ENCODE results near the gene TTC33.
A peak's percentile ranks its signal among the peaks of the same experiment; 100 is the strongest.
"Not testable (repeated sequence)": the region's sequence is repeated elsewhere in the genome, so short reads cannot be mapped to it uniquely, and the experiment has no call there.

The TTC33 gene

GRCh38 chr5:40798012-40798800 is 42.4 kb upstream of the TTC33 start, which contains the start of gene PRKAA1:
PRKAA1 (minus strand) TSS chr5:40798374; CDS start chr5:40798189, 185 bp downstream.
- no peaks in the 10 kb centered on the region for H3K9me3 ChIP-seq (ENCODE audit: severe bottlenecking)
- no peaks in the 10 kb centered on the region for H3K27me3 ChIP-seq (ENCODE audit: insufficient read depth, poor library complexity, severe bottlenecking)
- peaks cover 18% of the 10 kb centered on the region for H3K36me3 ChIP-seq (ENCODE audit: low read depth)
- peak; percentile 88 for TF ChIP-seq CTCF (IDR thresholded peaks at IDR 0.05; ENCODE audit: poor library complexity, severe bottlenecking)
- peaks cover 14% of the 10 kb centered on the region for H3K4me1 ChIP-seq (ENCODE audit: insufficient read depth, poor library complexity, severe bottlenecking)
- DNase-seq (ENCODE audit: low spot score) (peak; percentile 87), ATAC-seq (ENCODE audit: low read depth) (peak; percentile 90)
- H3K4me3 ChIP-seq (ENCODE audit: severe bottlenecking) = peak within 1 kb of the TSS; percentile 51
- H3K27ac ChIP-seq (ENCODE audit: poor library complexity, severe bottlenecking) = peak within 1 kb of the TSS; percentile 77

GRCh38 chr5:40797273-40798011 is 41.7 kb upstream of the TTC33 start:
- peaks cover 16% of the 10 kb centered on the region for H3K4me1 ChIP-seq (ENCODE audit: insufficient read depth, poor library complexity, severe bottlenecking)
- peaks cover 20% of the 10 kb centered on the region for H3K36me3 ChIP-seq (ENCODE audit: low read depth)
- no peaks in the 10 kb centered on the region for H3K27me3 ChIP-seq (ENCODE audit: insufficient read depth, poor library complexity, severe bottlenecking)
- TF ChIP-seq CTCF (IDR thresholded peaks at IDR 0.05; ENCODE audit: poor library complexity, severe bottlenecking) = no peak
- no peaks in the 10 kb centered on the region for H3K9me3 ChIP-seq (ENCODE audit: severe bottlenecking)
- DNase-seq (ENCODE audit: low spot score) = peak; percentile 87
- peak overlapping the region; percentile 77 for H3K27ac ChIP-seq (ENCODE audit: poor library complexity, severe bottlenecking)
- H3K4me3 ChIP-seq (ENCODE audit: severe bottlenecking) = peak overlapping the region; percentile 51
- peak; percentile 66 for ATAC-seq (ENCODE audit: low read depth)

GRCh38 chr5:40796487-40796889 is 40.7 kb upstream of the TTC33 start:
- TF ChIP-seq CTCF (IDR thresholded peaks at IDR 0.05; ENCODE audit: poor library complexity, severe bottlenecking) = no peak
- ATAC-seq (ENCODE audit: low read depth) (no peak), DNase-seq (ENCODE audit: low spot score) (no peak)
- peaks cover 27% of the 10 kb centered on the region for H3K36me3 ChIP-seq (ENCODE audit: low read depth)
- H3K4me3 ChIP-seq (ENCODE audit: severe bottlenecking) = peak overlapping the region; percentile 51
- H3K4me1 ChIP-seq (ENCODE audit: insufficient read depth, poor library complexity, severe bottlenecking) = peaks cover 26% of the 10 kb centered on the region
- H3K27me3 ChIP-seq (ENCODE audit: insufficient read depth, poor library complexity, severe bottlenecking) = no peaks in the 10 kb centered on the region
- peak overlapping the region; percentile 77 for H3K27ac ChIP-seq (ENCODE audit: poor library complexity, severe bottlenecking)
- no peaks in the 10 kb centered on the region for H3K9me3 ChIP-seq (ENCODE audit: severe bottlenecking)

- not testable (repeated sequence) for H3K9me3 ChIP-seq (ENCODE audit: severe bottlenecking); H3K27ac ChIP-seq (ENCODE audit: poor library complexity, severe bottlenecking); H3K27me3 ChIP-seq (ENCODE audit: insufficient read depth, poor library complexity, severe bottlenecking); H3K4me3 ChIP-seq (ENCODE audit: severe bottlenecking); DNase-seq (ENCODE audit: low spot score); ATAC-seq (ENCODE audit: low read depth)
- peaks cover 28% of the 10 kb centered on the region for H3K36me3 ChIP-seq (ENCODE audit: low read depth)
- H3K4me1 ChIP-seq (ENCODE audit: insufficient read depth, poor library complexity, severe bottlenecking) = peaks cover 35% of the 10 kb centered on the region
These were observed 39.1 kb upstream of the TTC33 start for GRCh38 chr5:40794877-40795276.

GRCh38 chr5:40794340-40794739 is 38.6 kb upstream of the TTC33 start:
- not testable (repeated sequence) for H3K27me3 ChIP-seq (ENCODE audit: insufficient read depth, poor library complexity, severe bottlenecking); H3K9me3 ChIP-seq (ENCODE audit: severe bottlenecking); DNase-seq (ENCODE audit: low spot score); ATAC-seq (ENCODE audit: low read depth); H3K4me3 ChIP-seq (ENCODE audit: severe bottlenecking); H3K27ac ChIP-seq (ENCODE audit: poor library complexity, severe bottlenecking)
- Histone ChIP-seq H3K4me1 (ENCODE audit: insufficient read depth, poor library complexity, severe bottlenecking) (peaks cover 34% of the 10 kb centered on the region), H3K36me3 (ENCODE audit: low read depth) (peaks cover 33% of the 10 kb centered on the region)

- H3K9me3 ChIP-seq (ENCODE audit: severe bottlenecking); H3K27me3 ChIP-seq (ENCODE audit: insufficient read depth, poor library complexity, severe bottlenecking); H3K4me3 ChIP-seq (ENCODE audit: severe bottlenecking); H3K27ac ChIP-seq (ENCODE audit: poor library complexity, severe bottlenecking); DNase-seq (ENCODE audit: low spot score); ATAC-seq (ENCODE audit: low read depth): not testable (repeated sequence)
- peaks cover 30% of the 10 kb centered on the region for H3K4me1 ChIP-seq (ENCODE audit: insufficient read depth, poor library complexity, severe bottlenecking)
- peaks cover 49% of the 10 kb centered on the region for H3K36me3 ChIP-seq (ENCODE audit: low read depth)
These were observed 36.9 kb upstream of the TTC33 start for GRCh38 chr5:40792691-40793090.

Data from RWPE2 (cell line).